HG03469 (cell line): Measurements from ENCODE around the gene IL32.
A peak's percentile ranks its signal among the peaks of the same experiment; 100 is the strongest.

ENCODE experiments used
- ATAC-seq: cut with Tn5 transposase; IDR thresholded peaks from one replicate; pipeline ENCODE4 v1.9.1; 2021; ENCODE audit warnings: mild to moderate bottlenecking, moderate library complexity, moderate number of reproducible peaks; ENCODE audit not compliant: unreplicated experiment

The IL32 gene

GRCh38 chr16:3088925-3089716 lies 23.7 kb downstream of the IL32 start:
- no peak for ATAC-seq

- no peak for ATAC-seq
These were observed 24.5 kb downstream of the IL32 start for GRCh38 chr16:3089717-3090592.

GRCh38 chr16:3091551-3091950 lies 26.1 kb downstream of the IL32 start:
- no peak for ATAC-seq

GRCh38 chr16:3092501-3092941 lies 27.1 kb downstream of the IL32 start:
- ATAC-seq = no peak

GRCh38 chr16:3094289-3095027 lies 29.0 kb downstream of the IL32 start:
- ATAC-seq = no peak

- ATAC-seq = no peak
These were observed 30.4 kb downstream of the IL32 start for GRCh38 chr16:3095869-3096268.

GRCh38 chr16:3096362-3096761 lies 30.9 kb downstream of the IL32 start:
- ATAC-seq = no peak

- no peak for ATAC-seq
These were observed 31.8 kb downstream of the IL32 start for GRCh38 chr16:3097266-3097665.

GRCh38 chr16:3098459-3099394 lies 33.3 kb downstream of the IL32 start, which contains the start of gene ZSCAN10:
Gene ZSCAN10 (minus strand): TSS chr16:3099294. CDS start chr16:3092937, 6,357 bp downstream.
- no peak for ATAC-seq

GRCh38 chr16:3099395-3099731 lies 33.9 kb downstream of the IL32 start:
- ATAC-seq = no peak

- ATAC-seq = no peak
These were observed 34.5 kb downstream of the IL32 start for GRCh38 chr16:3099732-3100499.

GRCh38 chr16:3101018-3101840 lies 35.8 kb downstream of the IL32 start:
- no peak for ATAC-seq

GRCh38 chr16:3101841-3102470 lies 36.5 kb downstream of the IL32 start:
- ATAC-seq = no peak

GRCh38 chr16:3106205-3106928 lies 40.9 kb downstream of the IL32 start:
- peak; percentile 46 for ATAC-seq

- ATAC-seq = no peak
These were observed 46.8 kb downstream of the IL32 start, which contains the start of gene ZNF205 for GRCh38 chr16:3112058-3112880. Gene ZNF205 (plus strand): TSS chr16:3112586. CDS start chr16:3113431, 845 bp downstream.

GRCh38 chr16:3112881-3113574 lies 47.6 kb downstream of the IL32 start:
- ATAC-seq = no peak
